ENCODE measurements around the gene TBC1D5. TPM values are rescaled to one million over a fixed set of nuclear protein-coding genes. Genes with fewer than 3 reads are reported as not detected.
"Not testable (repeated sequence)": the region's sequence is repeated elsewhere in the genome, so short reads cannot be mapped to it uniquely, and the experiment has no call there.

TBC1D5 gene
- total RNA-seq, 2 donors from 2014 or later: 54.8 to 55.9 TPM

GRCh38 chr3:17130956-17131355, 611.5 kb downstream of the TBC1D5 start:
- H3K9me3 Mint-ChIP-seq: peaks cover 4 to 25% of the 10 kb centered on the region in 2 donors
- no peak overlapping the region for H3K27ac Mint-ChIP-seq
- peaks cover 0 to 16% of the 10 kb centered on the region in 2 donors for H3K36me3 Mint-ChIP-seq
- DNase-seq (ENCODE audit: low spot score in 2 of 2) (no peak), ATAC-seq (no peak)

DNA sequence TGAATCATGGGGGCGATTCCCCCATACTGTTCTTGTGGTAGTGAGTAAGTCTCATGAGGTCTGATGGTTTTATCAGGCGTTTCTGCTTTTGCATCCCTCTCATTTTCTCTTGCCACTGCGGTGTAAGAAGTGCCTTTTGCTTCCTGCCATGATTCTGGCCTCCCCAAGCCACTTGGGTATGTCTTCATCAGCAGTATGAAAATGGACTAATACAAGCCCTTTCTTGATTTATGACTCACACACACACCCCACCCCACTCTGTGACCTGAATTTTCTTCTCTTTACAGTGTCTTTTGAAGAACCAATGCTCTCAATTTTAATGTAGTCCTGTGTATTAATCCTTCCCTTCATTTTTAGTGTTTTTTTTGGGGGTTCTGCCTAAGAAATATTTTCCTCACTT, 612.9 kb downstream of the TBC1D5 start:
- ATAC-seq (peak in 1 of 2 donors; percentile 69), DNase-seq (ENCODE audit: low spot score in 2 of 2) (no peak)
- no peak overlapping the region for H3K27ac Mint-ChIP-seq
- H3K36me3 Mint-ChIP-seq: peaks cover 0 to 7% of the 10 kb centered on the region in 2 donors
- H3K9me3 Mint-ChIP-seq: peaks cover 4 to 20% of the 10 kb centered on the region in 2 donors

DNA sequence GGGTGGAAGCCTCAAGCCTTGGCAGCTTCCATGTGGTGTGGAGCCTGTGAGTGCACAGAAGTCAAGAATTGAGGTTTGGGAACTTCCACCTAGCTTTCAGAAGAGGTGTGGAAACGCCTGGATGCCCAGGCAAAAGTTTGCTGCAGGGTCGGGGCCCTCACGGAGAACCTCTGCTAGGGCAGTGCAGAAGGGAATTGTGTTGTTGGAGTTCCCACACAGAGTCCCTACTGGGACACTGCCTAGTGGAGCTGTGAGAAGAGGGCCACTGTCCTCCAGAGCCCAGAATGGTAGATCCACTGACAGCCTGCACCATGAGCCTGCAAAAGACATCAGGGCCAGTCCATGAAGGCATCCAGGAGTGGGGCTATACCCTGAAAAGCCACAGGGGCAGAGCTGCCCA, 613.8 kb downstream of the TBC1D5 start:
- DNase-seq (ENCODE audit: low spot score in 2 of 2); H3K36me3 Mint-ChIP-seq; H3K27ac Mint-ChIP-seq; ATAC-seq: not testable (repeated sequence)
- peaks cover 4 to 20% of the 10 kb centered on the region in 2 donors for H3K9me3 Mint-ChIP-seq

- no peak for DNase-seq (ENCODE audit: low spot score in 2 of 2)
These were observed 616.5 kb downstream of the TBC1D5 start for GRCh38 chr3:17125738-17126442.

DNA sequence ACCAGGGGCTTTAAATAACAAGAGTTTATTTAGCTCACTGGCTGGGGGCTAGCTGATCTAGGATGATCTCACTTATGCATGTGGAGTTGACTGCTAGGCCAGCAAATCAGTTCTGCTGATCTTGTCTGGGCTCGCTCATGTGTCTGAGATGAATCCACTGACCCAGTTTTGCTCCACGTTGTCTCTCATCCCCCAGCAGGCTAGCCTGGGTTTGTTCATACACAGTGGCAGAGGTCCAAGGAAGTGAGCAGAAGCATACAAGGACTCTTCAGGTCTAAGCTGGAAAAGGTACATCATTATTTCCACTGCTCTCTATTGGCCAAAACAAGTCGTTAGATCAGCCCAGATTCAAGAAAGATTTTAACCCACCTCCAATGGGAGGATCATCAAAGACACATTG, 619.7 kb downstream of the TBC1D5 start:
- DNase-seq (ENCODE audit: low spot score in 2 of 2) (no peak), ATAC-seq (no peak)
- Mint-ChIP-seq H3K36me3 (peaks cover 0 to 14% of the 10 kb centered on the region in 2 donors), H3K9me3 (peaks cover 0 to 14% of the 10 kb centered on the region in 2 donors), H3K27ac (no peak overlapping the region)

More at GRCh38 chr3:17125738-17126442, 616.5 kb downstream of the TBC1D5 start:
- Mint-ChIP-seq H3K27ac (no peak overlapping the region), H3K9me3 (peaks cover 4 to 30% of the 10 kb centered on the region in 2 donors), H3K36me3 (peaks cover 0 to 20% of the 10 kb centered on the region in 2 donors)
- no peak for ATAC-seq

DNA sequence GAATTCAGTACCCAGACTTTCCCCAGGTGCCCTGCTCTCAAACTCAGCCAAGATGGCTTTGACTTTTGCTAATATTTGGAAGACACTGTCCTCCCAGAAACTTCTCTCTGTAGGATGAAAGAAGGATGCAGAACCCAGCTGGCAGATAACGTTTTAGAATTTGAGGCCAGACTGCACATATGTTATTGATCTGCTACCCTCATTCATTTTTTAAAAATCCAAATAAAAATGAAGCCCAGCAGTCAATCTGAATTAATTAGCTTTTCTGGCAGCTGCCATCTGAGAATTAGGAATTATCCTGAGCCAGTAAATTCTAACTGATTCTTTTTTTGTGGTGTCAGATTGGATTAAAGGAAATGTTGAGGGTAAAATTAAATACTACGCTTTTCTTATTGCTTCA, 621.1 kb downstream of the TBC1D5 start:
- no peak overlapping the region for H3K27ac Mint-ChIP-seq
- peaks cover 0 to 14% of the 10 kb centered on the region in 2 donors for H3K36me3 Mint-ChIP-seq
- no peak for DNase-seq (ENCODE audit: low spot score in 2 of 2)
- peaks cover 0 to 14% of the 10 kb centered on the region in 2 donors for H3K9me3 Mint-ChIP-seq
- ATAC-seq: no peak

DNA sequence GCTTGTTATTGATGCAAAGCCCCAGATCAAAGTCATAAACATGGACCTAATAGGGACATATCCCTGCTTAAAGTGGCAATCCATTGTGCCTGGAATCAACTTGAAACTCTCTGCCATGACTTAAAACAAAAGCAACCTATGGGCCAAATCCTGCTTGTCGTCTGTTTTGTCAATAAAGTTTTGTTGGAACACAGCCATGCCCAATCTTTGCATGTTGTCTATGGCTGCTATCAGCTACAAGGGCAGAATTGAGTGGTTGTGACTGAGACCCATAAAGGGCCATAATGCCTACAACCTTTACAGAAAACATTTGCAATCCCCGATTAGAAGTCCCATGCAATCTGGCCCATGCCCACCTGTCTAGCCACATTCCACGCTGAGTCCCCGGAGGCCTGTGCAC, 622.3 kb downstream of the TBC1D5 start:
- peaks cover 0 to 14% of the 10 kb centered on the region in 2 donors for H3K36me3 Mint-ChIP-seq
- ATAC-seq (no peak), DNase-seq (ENCODE audit: low spot score in 2 of 2) (no peak)
- H3K27ac Mint-ChIP-seq: peak overlapping the region in 1 of 2 donors; percentile 1
- H3K9me3 Mint-ChIP-seq: peaks cover 0 to 14% of the 10 kb centered on the region in 2 donors

DNA sequence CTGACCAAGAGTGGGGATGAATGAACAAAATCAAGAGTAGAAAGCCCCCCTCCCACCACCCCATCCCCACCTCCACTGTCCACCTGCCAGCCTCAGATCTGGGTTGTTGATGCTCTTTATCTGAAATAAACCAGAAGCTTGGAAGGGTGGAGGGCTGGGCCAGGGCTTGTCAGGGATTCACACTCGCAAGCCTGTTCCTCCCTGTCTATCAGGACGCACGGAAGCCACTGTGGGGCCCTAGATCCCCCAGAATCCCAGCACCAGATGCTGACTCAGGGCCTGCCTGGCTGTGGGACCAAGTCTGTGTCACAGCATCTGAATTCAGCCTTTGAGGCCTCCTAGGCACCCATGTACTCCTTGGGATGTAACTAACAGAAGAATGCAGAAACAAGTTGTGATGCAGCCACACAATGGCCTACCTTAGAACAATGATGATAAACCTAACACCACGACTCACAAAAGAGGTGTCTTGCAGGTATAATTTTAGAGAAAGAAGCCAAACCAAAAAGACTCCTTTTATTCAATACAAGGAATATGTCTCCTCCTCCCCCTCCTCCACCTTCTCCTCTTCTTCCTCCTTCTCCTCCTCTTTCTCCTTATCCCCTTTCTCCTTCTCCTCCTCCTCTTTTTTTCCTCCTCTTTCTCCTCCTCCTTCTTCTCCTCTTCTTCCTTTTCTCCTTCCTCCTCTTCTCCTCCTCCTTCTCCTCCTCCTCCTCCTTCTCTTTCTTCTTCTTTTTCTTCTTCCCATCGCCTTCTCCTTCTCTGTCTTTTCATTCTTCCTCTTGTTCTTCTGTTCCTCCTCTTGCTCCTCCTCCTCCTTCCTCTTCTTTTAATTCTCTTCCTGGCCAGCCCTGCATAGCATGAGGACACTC, 623.0 kb downstream of the TBC1D5 start:
- Mint-ChIP-seq H3K36me3 (peaks cover 0 to 14% of the 10 kb centered on the region in 2 donors), H3K9me3 (peaks cover 0 to 14% of the 10 kb centered on the region in 2 donors), H3K27ac (peak overlapping the region in 1 of 2 donors; percentile 1)
- no peak for ATAC-seq
- no peak for DNase-seq (ENCODE audit: low spot score in 2 of 2)

DNA sequence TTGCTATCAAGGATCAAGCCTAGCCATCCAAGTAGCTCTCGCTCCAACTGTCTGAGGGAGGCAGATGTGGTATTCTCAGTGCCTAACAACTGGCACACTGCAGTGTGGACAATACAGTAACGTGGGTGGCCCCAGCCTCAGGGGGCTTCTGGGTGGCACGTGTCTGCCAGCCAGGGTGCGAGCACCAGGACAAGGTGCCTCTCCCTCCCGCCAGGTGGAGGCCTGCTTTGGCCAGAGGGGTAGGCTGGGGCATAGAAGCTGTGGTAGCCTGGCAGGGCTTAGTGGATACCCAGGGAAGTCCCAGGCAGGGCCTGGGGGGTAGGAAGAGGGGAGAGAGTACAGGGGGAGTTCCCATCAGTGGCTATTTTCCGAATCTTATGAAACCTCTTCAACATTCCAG, 623.7 kb downstream of the TBC1D5 start:
- H3K36me3 Mint-ChIP-seq: peaks cover 0 to 14% of the 10 kb centered on the region in 2 donors
- ATAC-seq (no peak), DNase-seq (ENCODE audit: low spot score in 2 of 2) (no peak)
- peaks cover 0 to 15% of the 10 kb centered on the region in 2 donors for H3K9me3 Mint-ChIP-seq
- no peak overlapping the region for H3K27ac Mint-ChIP-seq

- no peak overlapping the region for H3K27ac Mint-ChIP-seq
- DNase-seq (ENCODE audit: low spot score in 2 of 2): no peak
- H3K36me3 Mint-ChIP-seq: no peaks in the 10 kb centered on the region
- H3K9me3 Mint-ChIP-seq: peaks cover 0 to 9% of the 10 kb centered on the region in 2 donors
- ATAC-seq: no peak
These were observed 626.3 kb downstream of the TBC1D5 start for GRCh38 chr3:17116007-17116600.

GRCh38 chr3:17115186-17115585, 627.2 kb downstream of the TBC1D5 start:
- H3K27ac Mint-ChIP-seq: no peak overlapping the region
- ATAC-seq: no peak
- no peaks in the 10 kb centered on the region for H3K36me3 Mint-ChIP-seq

GRCh38 chr3:17111586-17111985, 630.8 kb downstream of the TBC1D5 start:
- H3K36me3 Mint-ChIP-seq: no peaks in the 10 kb centered on the region
- no peak overlapping the region for H3K27ac Mint-ChIP-seq
- no peak for DNase-seq (ENCODE audit: low spot score in 2 of 2)
- ATAC-seq: no peak
- H3K9me3 Mint-ChIP-seq: peaks cover 0 to 5% of the 10 kb centered on the region in 2 donors

More at GRCh38 chr3:17115186-17115585, 627.2 kb downstream of the TBC1D5 start:
- DNase-seq (ENCODE audit: low spot score in 2 of 2): no peak
- peaks cover 0 to 9% of the 10 kb centered on the region in 2 donors for H3K9me3 Mint-ChIP-seq

DNA sequence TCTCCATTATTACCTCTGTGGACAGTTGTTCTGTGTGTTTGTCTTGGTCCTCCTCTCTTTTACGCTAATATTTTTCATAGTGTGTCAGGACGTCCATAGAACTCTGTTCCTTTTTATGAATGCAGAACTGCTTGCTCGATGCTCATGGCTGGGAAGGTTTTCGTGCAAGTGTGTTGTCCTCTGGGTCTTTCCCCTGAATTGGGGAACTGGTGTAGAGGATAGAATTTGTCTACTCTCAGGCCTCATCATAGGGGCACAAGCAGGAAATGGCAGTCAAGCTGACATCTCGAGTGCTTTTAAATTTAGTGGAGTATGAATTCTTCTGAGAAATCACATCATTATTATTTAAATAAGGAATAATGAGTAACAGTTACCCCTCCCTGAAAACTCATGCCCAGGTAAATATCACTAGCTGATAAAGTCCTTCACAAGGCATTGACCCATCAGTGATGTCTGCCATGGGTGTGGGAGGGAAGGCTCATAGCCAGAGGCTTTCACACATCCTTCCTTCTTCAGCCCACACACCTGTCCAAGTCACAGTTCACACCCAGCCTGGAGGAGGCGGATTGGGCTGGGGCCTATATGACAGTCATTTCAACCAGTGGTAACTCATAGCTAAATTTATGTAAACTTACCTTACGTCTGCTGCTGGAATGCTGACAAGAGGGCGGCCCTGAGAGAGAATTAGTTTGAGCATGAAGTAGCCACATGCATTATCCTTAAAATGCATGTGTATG, 631.6 kb downstream of the TBC1D5 start:
- DNase-seq (ENCODE audit: low spot score in 2 of 2): no peak
- Mint-ChIP-seq H3K9me3 (peaks cover 0 to 5% of the 10 kb centered on the region in 2 donors), H3K27ac (no peak overlapping the region), H3K36me3 (no peaks in the 10 kb centered on the region)
- ATAC-seq: peak; percentile 48 to 49
